ENCODE data around the gene TMEM158.

TMEM158 gene

GRCh38 chr3:45226206-45226915 lies at the start of gene TMEM158:
TSS of gene TMEM158 (minus strand) at chr3:45226287. CDS start at chr3:45226027, 260 bp downstream.
- peaks cover 6% of the 10 kb centered on the region for H3K4me1 Mint-ChIP-seq
- H3K4me3 Mint-ChIP-seq = peak within 1 kb of the TSS; percentile 54
- no peaks in the 10 kb centered on the region for H3K36me3 Mint-ChIP-seq
- DNase-seq (ENCODE audit: low spot score in 2 of 2) (peak; percentile 33 to 36), ATAC-seq (ENCODE audit: low read depth) (peak; percentile 83)
- no peak within 1 kb of the TSS for H3K27ac Mint-ChIP-seq
- H3K27me3 Mint-ChIP-seq = peaks cover 34% of the 10 kb centered on the region
- no peaks in the 10 kb centered on the region for H3K9me3 Mint-ChIP-seq

DNA sequence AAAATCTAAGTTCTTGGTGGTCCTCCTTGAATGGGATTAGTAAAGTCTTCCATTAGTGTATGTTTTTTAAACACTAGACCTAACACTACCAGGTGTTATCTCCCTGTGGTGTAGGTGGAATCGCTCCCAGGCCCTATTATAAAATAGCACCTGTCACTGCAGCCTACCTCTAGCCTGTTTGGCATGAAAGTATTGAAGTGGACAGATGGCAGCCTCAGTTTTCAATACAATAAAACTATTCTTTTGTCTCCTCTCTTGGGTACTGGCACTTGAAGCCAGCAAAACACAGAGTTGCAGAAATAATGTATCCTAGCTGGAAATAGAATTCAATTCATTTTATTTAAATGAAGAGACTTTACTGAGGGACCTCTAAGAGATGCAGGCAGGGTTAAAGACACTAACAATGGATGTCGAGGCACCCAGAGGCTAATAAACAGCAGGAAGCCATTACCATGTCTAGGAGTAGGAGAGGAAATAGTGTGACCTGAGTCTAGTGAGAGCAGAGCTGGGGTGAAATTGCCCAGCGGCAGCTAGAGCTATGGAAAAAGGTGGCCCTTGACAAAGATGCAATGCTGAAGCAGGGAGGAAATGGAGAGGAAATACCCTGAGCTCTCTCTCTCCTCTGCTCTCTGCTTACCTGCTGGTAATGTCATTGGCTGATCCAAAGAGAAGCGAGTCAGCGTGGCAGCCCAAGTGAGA lies 49.1 kb upstream of the TMEM158 start:
- Mint-ChIP-seq H3K9me3 (peaks cover 11% of the 10 kb centered on the region), H3K27me3 (peaks cover 12% of the 10 kb centered on the region), H3K27ac (no peak overlapping the region), H3K4me1 (no peaks in the 10 kb centered on the region), H3K36me3 (peaks cover 3% of the 10 kb centered on the region), H3K4me3 (no peak overlapping the region)
- ATAC-seq (ENCODE audit: low read depth) (no peak), DNase-seq (ENCODE audit: low spot score in 2 of 2) (no peak)

DNA sequence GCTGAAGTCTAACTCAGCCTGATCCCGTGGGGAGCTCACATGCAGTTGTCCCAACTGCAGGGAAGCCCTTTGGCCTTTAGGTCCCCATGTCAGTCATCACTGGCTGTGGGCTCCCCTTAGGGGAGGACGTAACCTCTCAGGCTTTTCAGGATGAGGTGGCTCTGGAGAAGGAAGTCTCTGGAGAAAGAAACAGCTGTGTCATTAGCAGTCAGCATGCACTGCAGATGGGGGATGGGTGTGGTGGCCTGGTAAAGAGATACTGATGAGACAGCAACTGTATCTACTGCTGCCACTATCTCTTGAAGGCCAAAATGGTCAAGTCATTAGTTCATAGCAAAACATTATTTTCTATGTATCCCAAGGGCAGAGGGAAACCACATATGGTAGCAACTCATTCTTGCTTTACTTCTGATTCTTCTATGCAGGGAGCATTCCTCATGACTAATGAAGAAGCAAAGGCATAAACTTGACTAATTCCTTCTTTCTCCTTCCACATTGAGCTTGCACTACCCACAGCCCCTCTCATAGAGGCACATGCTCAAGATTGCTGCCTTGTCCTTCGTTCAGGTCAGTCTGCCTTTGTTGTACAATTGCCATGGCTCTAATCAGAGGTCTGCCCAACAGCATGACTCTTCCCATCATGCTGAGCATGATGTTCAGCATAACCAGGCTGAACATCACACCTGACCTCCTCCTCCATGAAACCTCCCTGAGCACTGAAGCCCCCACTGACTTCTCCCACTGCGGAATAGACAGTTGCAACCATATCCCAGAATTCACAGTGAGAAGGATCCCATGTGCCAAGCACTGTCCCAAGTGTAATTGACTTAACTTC lies 47.8 kb upstream of the TMEM158 start:
- peaks cover 5% of the 10 kb centered on the region for H3K9me3 Mint-ChIP-seq
- no peaks in the 10 kb centered on the region for H3K4me1 Mint-ChIP-seq
- ATAC-seq (ENCODE audit: low read depth) = no peak
- H3K36me3 Mint-ChIP-seq = peaks cover 2% of the 10 kb centered on the region
- no peak overlapping the region for H3K4me3 Mint-ChIP-seq
- DNase-seq (ENCODE audit: low spot score in 2 of 2) = no peak
- peaks cover 16% of the 10 kb centered on the region for H3K27me3 Mint-ChIP-seq
- H3K27ac Mint-ChIP-seq = no peak overlapping the region

DNA sequence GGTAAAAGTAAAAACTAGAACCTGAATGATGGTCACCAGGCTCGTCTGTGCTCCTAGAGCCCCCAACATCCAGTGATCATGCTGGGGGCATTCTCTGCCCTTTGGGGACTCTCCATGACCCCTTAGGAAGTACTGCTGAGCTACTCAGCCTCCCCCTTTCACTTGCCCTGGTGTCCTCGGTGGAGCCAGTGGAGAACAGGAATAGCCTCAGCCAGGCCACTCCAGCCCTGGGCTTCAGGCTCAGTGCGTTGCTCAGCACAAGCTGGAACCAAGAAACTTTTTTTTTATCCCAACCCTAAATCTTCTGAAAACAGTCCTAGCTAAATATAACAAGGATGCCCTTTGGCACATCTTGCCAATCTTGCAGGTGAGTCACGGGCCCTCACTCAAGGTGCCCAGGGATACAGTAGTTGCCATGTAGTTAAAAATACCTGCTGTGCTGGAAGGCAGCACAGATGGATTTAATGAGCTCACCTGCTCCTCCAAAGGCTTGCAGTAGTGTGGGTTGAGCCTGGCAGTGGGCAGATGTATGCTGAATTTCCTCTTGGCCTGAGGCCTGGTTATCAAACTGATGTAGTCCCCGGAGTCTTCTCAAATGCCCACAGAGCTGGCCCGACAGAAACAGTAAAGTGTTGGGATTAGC lies 46.9 kb upstream of the TMEM158 start:
- H3K27me3 Mint-ChIP-seq = peaks cover 19% of the 10 kb centered on the region
- no peaks in the 10 kb centered on the region for H3K4me1 Mint-ChIP-seq
- ATAC-seq (ENCODE audit: low read depth) (no peak), DNase-seq (ENCODE audit: low spot score in 2 of 2) (no peak)
- H3K9me3 Mint-ChIP-seq = peaks cover 1% of the 10 kb centered on the region
- no peaks in the 10 kb centered on the region for H3K36me3 Mint-ChIP-seq
- H3K4me3 Mint-ChIP-seq = no peak overlapping the region
- H3K27ac Mint-ChIP-seq = no peak overlapping the region

- H3K27me3 Mint-ChIP-seq = peaks cover 19% of the 10 kb centered on the region
Measured at GRCh38 chr3:45272032-45272810, 46.1 kb upstream of the TMEM158 start.

DNA sequence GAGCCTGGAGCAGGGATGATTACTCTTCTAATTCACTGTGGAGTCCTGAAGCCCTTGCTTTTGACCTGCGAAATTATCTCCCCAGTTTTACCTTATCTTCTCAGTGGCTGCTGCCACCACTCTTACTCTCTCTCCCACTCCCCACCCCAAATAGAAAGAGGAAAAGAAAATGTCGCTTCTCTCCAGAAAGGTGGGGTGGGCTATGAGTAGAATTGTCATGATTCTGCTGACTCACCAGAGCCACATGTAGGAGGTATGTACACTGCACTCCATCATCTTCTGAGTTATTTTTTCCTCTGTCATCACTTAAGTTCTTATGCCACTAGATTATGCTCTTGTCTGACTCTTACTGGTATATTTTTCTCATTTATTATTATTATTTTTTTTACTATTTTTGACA lies 43.9 kb upstream of the TMEM158 start:
- ATAC-seq (ENCODE audit: low read depth) (no peak), DNase-seq (ENCODE audit: low spot score in 2 of 2) (no peak)
- Mint-ChIP-seq H3K36me3 (no peaks in the 10 kb centered on the region), H3K9me3 (no peaks in the 10 kb centered on the region), H3K4me3 (no peak overlapping the region), H3K4me1 (no peaks in the 10 kb centered on the region), H3K27me3 (peaks cover 13% of the 10 kb centered on the region), H3K27ac (no peak overlapping the region)

More at GRCh38 chr3:45272032-45272810, 46.1 kb upstream of the TMEM158 start:
- Mint-ChIP-seq H3K36me3 (no peaks in the 10 kb centered on the region), H3K9me3 (peaks cover 1% of the 10 kb centered on the region), H3K27ac (no peak overlapping the region), H3K4me3 (no peak overlapping the region), H3K4me1 (no peaks in the 10 kb centered on the region)
- ATAC-seq (ENCODE audit: low read depth) = no peak
- DNase-seq (ENCODE audit: low spot score in 2 of 2) = no peak

DNA sequence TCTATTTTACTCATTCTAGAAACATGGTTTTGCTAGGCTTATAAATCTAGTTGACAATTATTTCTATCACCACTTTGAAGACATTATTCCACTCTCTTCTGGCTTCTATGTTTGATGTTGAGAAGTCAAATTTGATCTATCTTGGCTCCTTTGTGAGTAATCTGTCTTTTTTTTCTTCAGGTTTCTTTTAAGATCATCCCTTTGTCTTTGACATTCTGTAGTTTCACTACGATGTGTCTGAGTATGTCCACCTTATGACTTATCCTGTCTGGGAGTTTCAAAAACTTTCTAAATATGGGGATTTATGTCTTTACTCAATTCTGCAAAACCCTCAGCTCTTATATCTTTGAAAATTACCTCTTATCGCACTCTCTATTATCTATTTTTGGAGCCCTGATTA lies 41.0 kb upstream of the TMEM158 start:
- Mint-ChIP-seq H3K9me3 (no peaks in the 10 kb centered on the region), H3K36me3 (no peaks in the 10 kb centered on the region), H3K4me3 (no peak overlapping the region), H3K27me3 (peaks cover 10% of the 10 kb centered on the region), H3K27ac (no peak overlapping the region), H3K4me1 (peaks cover 2% of the 10 kb centered on the region)
- ATAC-seq (ENCODE audit: low read depth) (no peak), DNase-seq (ENCODE audit: low spot score in 2 of 2) (no peak)

GRCh38 chr3:45261333-45262110 lies 35.4 kb upstream of the TMEM158 start:
- Mint-ChIP-seq H3K4me1 (peaks cover 2% of the 10 kb centered on the region), H3K27ac (no peak overlapping the region), H3K9me3 (no peaks in the 10 kb centered on the region), H3K4me3 (no peak overlapping the region), H3K36me3 (no peaks in the 10 kb centered on the region), H3K27me3 (peaks cover 15% of the 10 kb centered on the region)
- ATAC-seq (ENCODE audit: low read depth) (no peak), DNase-seq (ENCODE audit: low spot score in 2 of 2) (no peak)

DNA sequence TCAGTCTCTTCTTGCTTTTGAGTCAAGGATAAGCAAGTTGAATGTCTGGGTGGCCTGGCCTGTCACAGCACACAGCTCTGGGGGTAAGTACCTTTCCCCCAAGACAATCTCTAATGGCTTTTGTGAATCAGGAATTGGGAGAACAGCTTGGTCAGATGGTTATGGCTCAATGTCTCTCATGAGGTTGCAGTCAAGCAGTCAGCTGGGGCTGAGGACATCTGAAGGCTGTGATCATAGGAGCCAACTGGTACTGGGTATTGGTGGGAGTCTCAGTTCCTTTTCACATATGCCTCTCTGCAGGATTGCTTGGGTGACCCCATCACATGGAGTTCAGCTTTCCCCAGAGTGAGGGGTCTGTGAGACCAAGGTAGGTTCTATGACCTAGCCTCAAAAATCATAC lies 33.0 kb upstream of the TMEM158 start:
- no peaks in the 10 kb centered on the region for H3K36me3 Mint-ChIP-seq
- peaks cover 16% of the 10 kb centered on the region for H3K27me3 Mint-ChIP-seq
- no peak for ATAC-seq (ENCODE audit: low read depth)
- DNase-seq (ENCODE audit: low spot score in 2 of 2) = no peak
- no peak overlapping the region for H3K27ac Mint-ChIP-seq
- no peaks in the 10 kb centered on the region for H3K9me3 Mint-ChIP-seq
- no peak overlapping the region for H3K4me3 Mint-ChIP-seq
- peaks cover 1% of the 10 kb centered on the region for H3K4me1 Mint-ChIP-seq

GRCh38 chr3:45258317-45258716 lies 32.2 kb upstream of the TMEM158 start:
- Mint-ChIP-seq H3K36me3 (no peaks in the 10 kb centered on the region), H3K27ac (no peak overlapping the region), H3K27me3 (peaks cover 14% of the 10 kb centered on the region), H3K4me1 (no peaks in the 10 kb centered on the region), H3K9me3 (no peaks in the 10 kb centered on the region), H3K4me3 (no peak overlapping the region)
- DNase-seq (ENCODE audit: low spot score in 2 of 2) (no peak), ATAC-seq (ENCODE audit: low read depth) (no peak)

GRCh38 chr3:45253316-45253715 lies 27.2 kb upstream of the TMEM158 start:
- Mint-ChIP-seq H3K4me3 (no peak overlapping the region), H3K27me3 (peaks cover 8% of the 10 kb centered on the region), H3K36me3 (no peaks in the 10 kb centered on the region), H3K4me1 (peaks cover 5% of the 10 kb centered on the region), H3K27ac (no peak overlapping the region), H3K9me3 (no peaks in the 10 kb centered on the region)
- ATAC-seq (ENCODE audit: low read depth) = no peak
- DNase-seq (ENCODE audit: low spot score in 2 of 2) = no peak

DNA sequence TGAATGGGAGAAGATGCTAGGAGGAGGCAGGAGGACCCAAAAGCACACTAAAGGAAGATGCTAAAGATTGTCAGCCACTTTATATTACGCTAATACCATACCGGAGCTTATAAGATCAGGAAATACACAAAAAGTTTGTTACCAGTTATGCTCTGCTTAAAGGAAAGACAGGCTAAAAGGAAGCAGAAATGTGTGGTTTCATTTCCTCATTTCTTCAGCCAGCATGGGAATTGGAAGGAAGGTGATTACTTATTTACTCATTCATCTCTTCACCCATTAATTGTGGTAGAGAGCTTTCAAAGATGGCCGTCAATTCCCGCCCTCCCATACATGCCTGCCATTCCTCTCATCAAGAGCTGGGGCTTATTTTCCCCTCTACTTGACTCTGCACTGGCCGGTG lies 26.7 kb upstream of the TMEM158 start:
- Mint-ChIP-seq H3K4me1 (peaks cover 5% of the 10 kb centered on the region), H3K9me3 (no peaks in the 10 kb centered on the region), H3K27me3 (peaks cover 6% of the 10 kb centered on the region), H3K4me3 (no peak overlapping the region), H3K36me3 (no peaks in the 10 kb centered on the region), H3K27ac (no peak overlapping the region)
- ATAC-seq (ENCODE audit: low read depth) (peak; percentile 31), DNase-seq (ENCODE audit: low spot score in 2 of 2) (no peak)

GRCh38 chr3:45249391-45249790 lies 23.3 kb upstream of the TMEM158 start:
- peaks cover 9% of the 10 kb centered on the region for H3K27me3 Mint-ChIP-seq
- H3K36me3 Mint-ChIP-seq = no peaks in the 10 kb centered on the region
- no peak for DNase-seq (ENCODE audit: low spot score in 2 of 2)
- peaks cover 5% of the 10 kb centered on the region for H3K4me1 Mint-ChIP-seq
- no peaks in the 10 kb centered on the region for H3K9me3 Mint-ChIP-seq
- ATAC-seq (ENCODE audit: low read depth) = no peak
- no peak overlapping the region for H3K4me3 Mint-ChIP-seq
- H3K27ac Mint-ChIP-seq = no peak overlapping the region
